Head of caudate nucleus (tissue), 42 donors: ENCODE data around the gene UBE2S.
"Not testable (repeated sequence)": the region's sequence is repeated elsewhere in the genome, so short reads cannot be mapped to it uniquely, and the experiment has no call there.

Experiments
- DNase-seq, 42 donors: peaks; one replicate each; pipeline versions ENCODE4 v3.0.0 to v3.0.0-alpha.2; 2020 to 2021; ENCODE audit warnings: mixed read lengths in 7 of 42
- intact Hi-C: fragments of 100-400 bp; cut with DNase I; formaldehyde crosslinking; loops from one replicate; pipeline ENCODE4 v1.15.0; 2022

Gene UBE2S

DNA sequence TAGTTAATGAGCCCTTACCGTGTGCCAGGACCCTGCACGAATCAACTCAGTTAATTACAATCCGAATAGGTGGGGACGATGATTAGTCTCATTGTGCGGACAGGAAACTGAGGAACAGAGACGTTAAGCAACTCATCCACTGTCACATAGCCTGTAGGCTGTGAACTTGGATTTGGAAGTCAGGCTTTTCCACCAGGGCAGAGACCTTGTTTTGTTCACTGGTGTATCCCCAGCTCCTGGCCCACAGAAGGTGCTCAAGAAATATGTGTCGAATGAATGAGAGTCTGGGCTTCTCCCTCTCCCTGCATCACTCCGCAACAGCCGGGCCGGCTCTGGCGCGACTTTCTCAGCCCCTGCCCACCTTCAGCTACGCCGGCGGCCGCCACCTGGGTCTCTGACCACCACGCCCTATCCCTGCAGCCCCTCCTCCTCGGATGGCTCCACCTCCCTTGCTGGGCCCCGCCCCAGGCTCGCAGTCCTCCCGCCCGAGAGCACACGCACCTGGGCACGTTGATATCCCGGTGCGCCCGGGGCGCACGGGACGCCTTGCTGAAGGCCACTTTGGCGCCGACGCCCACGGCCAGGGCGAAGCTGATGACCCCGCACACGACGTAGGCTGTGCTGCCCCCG is 34.2 kb upstream of the UBE2S start:
- peak in 22 of 42 donors; percentile 34 to 84 (median 58) for DNase-seq
- intact Hi-C loops = no loop called here

DNA sequence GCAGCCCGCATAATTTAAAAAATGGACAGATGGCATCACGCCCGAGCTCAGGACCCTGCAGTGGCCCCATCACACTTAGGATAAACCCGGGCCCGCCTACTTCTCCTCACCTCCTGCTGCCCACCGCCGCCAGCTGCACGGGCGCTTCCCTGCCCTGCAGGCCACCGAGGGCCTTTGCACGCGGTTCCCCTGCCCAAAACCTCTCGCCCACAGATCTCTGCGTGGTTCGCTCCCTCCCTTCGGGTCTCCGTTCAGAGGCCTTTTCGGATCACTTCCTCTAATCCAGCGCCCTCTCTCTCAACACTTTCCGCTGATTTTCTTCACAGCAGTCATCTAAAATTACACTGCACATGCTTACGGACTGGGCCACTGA is 33.7 kb upstream of the UBE2S start:
- intact Hi-C loops = no loop called here
- DNase-seq = no peak

DNA sequence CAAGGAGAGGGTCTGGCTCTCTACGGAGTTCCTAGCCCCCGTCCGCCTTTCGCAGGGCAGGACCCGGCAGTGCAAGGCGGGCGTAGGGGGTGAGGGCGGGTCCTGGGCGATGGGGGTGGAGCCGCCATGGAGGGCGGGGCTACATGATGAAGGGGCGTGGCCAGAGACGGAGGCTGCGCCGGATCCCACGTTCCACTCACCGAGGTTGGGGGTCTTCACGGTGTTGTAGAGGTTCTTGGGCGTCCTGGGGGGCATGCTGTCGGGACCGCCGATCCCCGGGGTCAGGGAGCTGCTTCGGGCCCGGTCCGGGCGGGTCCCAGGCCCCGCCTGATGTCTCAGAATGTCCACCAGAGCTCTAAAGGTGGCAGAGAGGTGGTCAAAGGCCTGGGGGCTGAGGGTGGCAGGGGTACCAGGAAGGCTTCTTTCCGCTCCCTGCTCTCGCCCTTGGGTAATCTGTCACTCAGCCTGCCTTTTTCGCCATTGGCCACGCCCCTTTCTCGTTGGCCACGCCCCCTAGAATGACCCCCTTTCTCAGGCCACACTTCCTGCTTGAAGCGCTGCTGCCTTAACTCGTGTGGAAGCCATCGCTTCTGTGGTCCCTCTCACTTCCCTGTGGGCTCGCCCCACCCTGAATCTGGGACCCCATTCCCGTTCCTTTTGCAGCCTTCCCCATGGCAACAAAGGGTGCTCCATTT is 33.0 kb upstream of the UBE2S start:
- DNase-seq = peak in 3 of 42 donors; percentile 19 to 41 (median 25)
- intact Hi-C loops = no loop called here

GRCh38 chr19:55439052-55439451 is 31.5 kb upstream of the UBE2S start:
- DNase-seq = no peak
- intact Hi-C loops = no loop called here

DNA sequence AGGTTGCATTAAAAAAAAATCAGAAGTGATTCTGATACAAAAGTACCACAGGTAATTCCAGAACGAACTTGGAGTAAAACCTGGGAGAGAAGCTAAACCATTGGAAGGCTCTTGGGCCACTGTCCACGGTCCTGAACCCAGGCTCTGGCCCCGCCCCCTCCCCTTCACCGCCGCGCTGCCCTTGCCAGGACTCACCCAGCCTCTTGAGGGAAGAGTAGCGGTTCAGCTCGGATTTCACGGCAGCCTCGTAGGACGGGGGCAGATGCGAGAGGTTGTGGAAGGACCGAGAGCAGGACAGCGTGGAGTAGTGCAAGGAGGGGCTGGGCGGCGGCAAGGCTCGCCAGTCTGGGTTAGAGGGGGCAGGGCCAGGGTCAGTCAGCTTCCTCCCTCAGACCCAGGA is 29.8 kb upstream of the UBE2S start:
- DNase-seq = peak in 10 of 42 donors; percentile 43 to 86 (median 60)
- intact Hi-C loops = no loop called here

DNA sequence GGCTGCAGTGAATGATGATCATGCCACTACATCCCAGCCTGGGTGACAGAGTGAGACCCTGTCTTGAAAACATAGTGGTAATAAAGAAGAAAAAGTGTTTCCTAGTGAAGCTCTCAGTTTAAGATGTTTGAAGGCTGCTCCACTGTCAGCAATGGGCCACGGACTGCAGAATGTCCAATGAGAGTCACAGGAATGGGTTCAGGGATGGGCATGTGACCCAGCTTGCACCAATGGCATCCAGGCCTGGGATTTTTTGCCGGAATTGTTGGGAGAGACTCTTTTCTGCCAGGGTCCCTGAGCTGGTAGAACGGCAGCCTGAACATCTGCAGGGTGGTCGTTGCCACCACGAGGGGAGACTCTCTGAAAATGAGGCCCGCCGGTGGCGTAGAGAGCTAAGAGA is 29.3 kb upstream of the UBE2S start:
- intact Hi-C loops = no loop called here
- no peak for DNase-seq

GRCh38 chr19:55435020-55435419 is 27.4 kb upstream of the UBE2S start:
- no peak for DNase-seq
- intact Hi-C loops = no loop called here

DNA sequence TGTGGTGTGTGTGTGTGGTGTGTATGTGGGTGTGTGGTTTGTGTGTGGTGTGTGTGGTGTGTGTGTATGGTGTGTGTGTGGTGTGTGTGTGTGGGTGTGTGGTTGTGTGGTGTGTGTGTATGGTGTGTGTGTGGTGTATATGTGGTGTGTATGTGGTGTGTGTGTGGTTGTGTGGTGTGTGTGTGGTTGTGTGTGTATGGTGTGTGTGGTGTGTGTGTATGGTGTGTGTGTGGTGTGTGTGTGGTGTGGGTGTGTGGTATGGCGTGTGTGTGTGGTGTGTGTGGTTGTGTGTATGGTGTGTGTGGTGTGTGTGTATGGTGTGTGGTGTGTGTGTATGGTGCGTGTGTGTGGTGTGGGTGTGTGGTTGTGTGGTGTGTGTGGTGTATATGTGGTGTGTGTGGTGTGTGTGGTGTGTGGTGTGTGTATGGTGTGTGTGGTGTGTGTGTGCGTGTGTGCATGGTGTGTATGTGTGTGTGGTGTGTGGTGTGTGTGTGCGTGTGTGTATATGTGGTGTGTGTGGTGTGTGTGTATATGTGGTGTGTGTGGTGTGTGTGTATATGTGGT is 26.9 kb upstream of the UBE2S start:
- DNase-seq = no peak
- intact Hi-C loops = no loop called here

DNA sequence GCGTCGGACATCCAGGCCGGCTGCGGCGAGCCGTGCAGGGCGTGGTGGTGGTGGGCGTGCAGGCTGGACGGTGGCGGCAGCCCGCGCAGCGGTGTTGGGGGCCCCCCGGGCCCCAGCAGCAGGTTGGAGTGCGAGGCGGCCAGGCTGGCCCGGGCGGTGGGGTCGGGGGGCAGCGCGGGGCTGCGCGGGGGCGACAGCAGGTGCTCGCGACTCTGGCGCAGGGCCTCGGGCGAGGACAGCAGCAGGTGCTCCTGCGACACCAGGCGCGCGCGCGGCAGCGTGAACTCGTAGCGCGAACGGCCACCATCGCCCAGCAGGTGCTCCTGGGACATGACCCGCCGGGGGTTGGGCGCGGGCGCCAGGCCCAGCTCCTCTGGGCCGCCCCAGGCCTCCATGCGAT is 25.7 kb upstream of the UBE2S start:
- intact Hi-C loops = no loop called here
- no peak for DNase-seq

DNA sequence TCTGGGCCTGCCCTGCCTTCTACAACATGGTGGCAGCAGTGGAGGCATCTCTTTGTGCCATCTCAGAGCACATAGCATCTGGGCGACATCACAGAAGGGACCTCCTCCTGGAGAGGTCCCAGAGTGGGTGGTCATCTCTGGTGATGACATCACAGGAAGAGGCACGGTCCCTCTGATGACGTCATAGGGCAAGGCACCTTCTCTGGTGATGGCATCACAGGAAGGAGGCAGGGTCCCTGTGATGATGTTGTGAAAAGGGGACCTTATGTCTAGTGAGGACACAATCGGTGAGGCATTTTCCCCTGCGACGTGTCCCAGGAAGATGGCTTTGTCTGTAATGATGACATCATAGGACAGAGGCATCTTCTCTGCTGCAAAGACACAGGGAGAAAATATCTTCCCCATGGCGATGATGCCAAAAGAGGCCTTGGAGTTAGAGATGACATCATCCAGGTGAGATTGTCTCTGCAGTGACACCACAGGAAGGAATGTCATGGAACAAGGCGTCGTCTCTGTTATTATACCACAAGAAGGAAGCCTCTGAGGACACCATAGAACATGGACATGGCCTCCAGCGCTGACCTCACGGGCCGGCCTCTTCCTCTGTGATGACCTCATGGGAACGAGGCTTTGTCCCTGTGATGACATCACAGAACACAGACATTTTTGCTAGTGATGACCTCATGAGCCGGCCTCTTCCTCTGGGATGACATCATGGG is 24.8 kb upstream of the UBE2S start:
- DNase-seq = no peak
- intact Hi-C loops = no loop called here

GRCh38 chr19:55431183-55431582 is 23.6 kb upstream of the UBE2S start:
- intact Hi-C loops = no loop called here
- no peak for DNase-seq

GRCh38 chr19:55426042-55426441 is 18.5 kb upstream of the UBE2S start:
- intact Hi-C loops = no loop called here
- peak in 30 of 42 donors; percentile 23 to 90 (median 69) for DNase-seq

DNA sequence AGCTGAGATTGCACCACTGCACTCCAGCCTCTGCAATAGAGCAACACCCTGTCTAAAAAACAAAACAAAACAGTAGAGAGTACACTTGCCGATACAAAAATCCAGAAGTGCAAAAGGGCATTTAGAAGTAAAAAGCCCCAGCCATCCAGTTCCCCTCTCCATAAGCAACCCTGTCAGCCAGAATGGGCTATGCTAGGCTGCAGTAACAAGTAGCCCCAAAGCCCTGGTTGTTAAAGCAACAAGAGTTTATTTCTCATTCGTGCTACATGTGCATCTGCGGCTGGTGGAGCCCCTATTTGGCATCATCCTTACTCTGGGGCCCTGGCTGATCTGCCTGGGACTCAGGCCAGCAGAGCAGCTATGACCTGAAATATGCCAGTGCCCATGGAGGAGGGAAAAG is 16.9 kb upstream of the UBE2S start:
- DNase-seq = no peak
- intact Hi-C loops = no loop called here

DNA sequence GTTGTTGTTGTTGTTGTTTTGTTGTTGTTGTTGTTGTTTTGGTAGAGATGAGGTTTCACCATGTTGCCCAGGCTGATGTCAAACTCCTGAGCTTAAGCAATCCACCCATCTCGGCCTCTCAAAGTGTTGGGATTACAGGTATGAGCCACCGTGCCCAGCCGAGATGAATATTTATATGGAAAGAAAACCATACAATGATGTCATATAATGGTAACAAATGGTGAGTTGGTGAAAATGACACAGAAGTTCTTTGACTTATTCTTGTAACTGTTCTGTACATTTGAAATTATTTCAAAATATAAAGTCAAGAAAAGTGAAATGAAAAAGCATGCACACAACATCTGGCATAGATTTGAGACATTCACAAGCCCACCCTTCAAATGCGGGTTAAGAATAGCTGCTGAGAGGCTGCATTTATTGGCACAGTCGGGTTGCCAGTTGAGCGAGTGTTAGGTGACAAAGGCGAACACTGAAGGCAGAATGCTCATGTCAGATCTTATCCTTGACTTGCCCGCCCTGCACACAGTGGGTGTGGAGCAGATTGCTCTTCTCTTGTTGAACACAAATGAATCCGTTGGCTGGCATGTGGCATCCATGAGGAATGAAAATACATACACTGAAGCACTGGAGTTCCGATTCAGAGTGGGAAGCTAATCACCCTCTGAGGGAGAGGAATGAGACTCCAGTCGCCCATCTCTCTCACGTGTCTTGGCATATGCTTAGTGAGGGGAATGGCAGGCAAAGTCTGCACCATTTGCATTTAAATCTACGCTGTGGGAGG is 15.8 kb upstream of the UBE2S start:
- DNase-seq = peak in 31 of 42 donors; percentile 37 to 92 (median 66)
- intact Hi-C loops = no loop called here

DNA sequence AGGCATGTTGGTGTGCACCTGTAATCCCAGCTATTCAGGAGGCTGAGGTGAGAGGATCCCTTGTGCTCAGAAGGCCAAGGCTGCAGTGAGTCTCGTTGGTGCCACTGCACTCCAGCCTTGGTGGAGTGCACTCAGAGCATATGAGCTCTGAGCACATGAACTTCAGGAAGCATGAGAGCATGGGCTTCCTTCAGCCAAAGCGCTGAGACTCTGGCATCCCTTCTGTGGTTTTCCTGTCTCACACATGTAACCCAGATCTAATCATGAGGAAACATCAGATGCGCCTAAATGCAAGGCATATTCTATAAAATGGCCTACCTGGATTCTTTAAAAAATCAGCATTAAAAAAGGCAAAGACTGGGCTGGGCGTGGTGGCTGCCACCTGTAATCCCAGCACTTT is 13.7 kb upstream of the UBE2S start:
- DNase-seq, intact Hi-C loops: not testable (repeated sequence)

- peak in 20 of 42 donors; percentile 32 to 76 (median 54) for DNase-seq
- intact Hi-C loops = no loop called here
These were observed 12.1 kb upstream of the UBE2S start for GRCh38 chr19:55419624-55420236.

DNA sequence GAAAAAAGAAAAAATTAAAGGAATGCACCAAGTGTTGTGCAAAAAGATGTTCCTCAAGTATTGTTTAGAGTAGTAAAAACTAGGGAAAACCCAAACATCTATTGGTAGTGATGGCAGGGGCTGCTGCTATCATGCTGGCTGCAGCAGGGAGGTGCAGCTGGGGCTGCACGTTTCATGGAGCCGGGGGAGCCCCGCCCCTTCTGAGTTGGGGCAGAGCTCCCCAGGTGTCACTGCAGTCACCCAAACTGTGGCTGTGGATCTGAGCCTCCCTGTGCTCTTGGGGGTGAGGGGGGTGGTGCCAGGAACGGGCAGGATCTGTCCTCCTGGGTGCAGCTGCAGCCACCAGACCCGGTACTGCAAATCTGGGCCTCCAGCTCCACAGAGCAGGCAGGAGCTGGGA is 11.5 kb upstream of the UBE2S start:
- intact Hi-C loops = no loop called here
- peak in 1 of 42 donors; percentile 39 for DNase-seq

DNA sequence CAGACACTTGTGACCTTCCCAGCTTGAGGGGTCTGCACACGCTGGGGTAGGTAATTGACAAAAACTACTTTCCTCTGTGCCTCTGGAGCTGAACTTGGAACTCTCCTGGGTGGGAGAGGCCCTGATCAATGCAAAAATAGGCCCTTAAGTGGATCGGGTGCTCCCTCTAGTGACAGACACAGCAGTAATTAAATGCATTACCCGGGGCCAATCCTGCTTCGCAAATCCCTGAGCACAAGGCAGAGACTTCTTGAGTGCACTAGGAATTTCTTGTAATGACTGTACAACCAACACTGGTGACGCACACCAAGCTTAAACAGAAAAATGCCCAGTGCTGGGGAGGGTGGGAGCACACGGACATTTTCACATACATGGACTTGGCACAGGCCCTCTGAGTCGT is 10.6 kb upstream of the UBE2S start:
- DNase-seq = peak in 41 of 42 donors; percentile 39 to 89 (median 70)
- intact Hi-C loops = no loop called here

DNA sequence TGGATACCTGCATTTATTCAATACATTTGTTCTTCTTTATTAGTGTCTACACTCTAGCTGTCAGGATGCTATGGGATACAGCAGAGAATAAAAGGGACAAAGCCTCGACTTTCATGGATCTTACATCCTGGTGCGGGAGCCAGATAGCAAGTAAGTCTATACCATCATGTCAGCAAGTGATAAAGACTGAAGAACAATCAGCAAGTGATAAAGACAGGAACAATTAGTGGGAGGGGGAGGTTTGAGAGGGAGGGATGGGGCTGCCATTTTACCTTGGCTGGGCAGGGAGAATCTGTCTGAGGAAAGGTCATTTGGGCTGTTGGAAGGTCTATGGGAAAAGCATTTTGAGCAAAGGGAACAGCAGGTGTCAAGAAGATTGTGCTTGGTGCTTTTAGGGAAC is 2.6 kb upstream of the UBE2S start:
- intact Hi-C loops = no loop called here
- DNase-seq = no peak
